HUES48 (cell line): ENCODE data around the gene CEP85L.

Experiments used
- H3K27ac ChIP-seq: one replicate; pipeline ENCODE4 v1.7.0; 2013; ENCODE audit warnings: low read depth, low read length, inconsistent platforms
- H3K27me3 ChIP-seq: 2 replicates; pipeline ENCODE4 v1.6.1; 2013; ENCODE audit warnings: mild to moderate bottlenecking, low read length; ENCODE audit not compliant: control insufficient read depth, insufficient read depth
- H3K36me3 ChIP-seq: 2 replicates; pipeline ENCODE4 v1.6.1; 2013; ENCODE audit warnings: low read length; ENCODE audit not compliant: control insufficient read depth, insufficient read depth
- H3K4me1 ChIP-seq: 2 replicates; pipeline ENCODE4 v1.6.1; 2013; ENCODE audit warnings: mild to moderate bottlenecking, low read length; ENCODE audit not compliant: control insufficient read depth, insufficient read depth
- H3K4me3 ChIP-seq: 2 replicates; pipeline ENCODE4 v1.5.1; 2013; ENCODE audit warnings: mild to moderate bottlenecking, low read depth, low read length
- H3K9ac ChIP-seq: 2 replicates; pipeline ENCODE4 v1.6.1; 2013; ENCODE audit warnings: mild to moderate bottlenecking, low read depth, low read length, moderate library complexity
- H3K9me3 ChIP-seq: 2 replicates; pipeline ENCODE4 v1.6.1; 2013; ENCODE audit warnings: low read length; ENCODE audit not compliant: control insufficient read depth, insufficient read depth

Gene CEP85L

DNA sequence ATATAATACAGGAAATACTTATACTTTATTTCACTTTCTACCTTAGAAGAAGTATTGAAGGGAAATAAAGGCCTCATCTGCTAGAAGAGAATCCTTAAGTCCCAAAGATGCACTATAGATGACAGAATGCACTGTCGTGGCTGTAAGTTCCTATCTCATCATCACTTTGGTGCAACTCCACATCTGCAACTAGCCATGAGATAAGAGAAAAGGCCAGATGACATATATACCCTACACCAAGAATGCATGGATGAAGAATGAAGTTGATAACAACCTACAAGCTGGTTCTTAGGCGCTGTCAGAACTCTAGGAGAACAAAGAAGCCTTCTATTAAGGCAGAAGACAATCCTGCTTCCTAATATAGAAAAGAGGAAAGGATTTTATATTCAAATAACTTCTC is 114.9 kb downstream of the CEP85L start:
- H3K4me3 ChIP-seq: no peak overlapping the region
- H3K9ac ChIP-seq: no peak overlapping the region
- H3K9me3 ChIP-seq: no peaks in the 10 kb centered on the region
- no peaks in the 10 kb centered on the region for H3K36me3 ChIP-seq
- no peaks in the 10 kb centered on the region for H3K4me1 ChIP-seq
- no peak overlapping the region for H3K27ac ChIP-seq
- no peaks in the 10 kb centered on the region for H3K27me3 ChIP-seq

DNA sequence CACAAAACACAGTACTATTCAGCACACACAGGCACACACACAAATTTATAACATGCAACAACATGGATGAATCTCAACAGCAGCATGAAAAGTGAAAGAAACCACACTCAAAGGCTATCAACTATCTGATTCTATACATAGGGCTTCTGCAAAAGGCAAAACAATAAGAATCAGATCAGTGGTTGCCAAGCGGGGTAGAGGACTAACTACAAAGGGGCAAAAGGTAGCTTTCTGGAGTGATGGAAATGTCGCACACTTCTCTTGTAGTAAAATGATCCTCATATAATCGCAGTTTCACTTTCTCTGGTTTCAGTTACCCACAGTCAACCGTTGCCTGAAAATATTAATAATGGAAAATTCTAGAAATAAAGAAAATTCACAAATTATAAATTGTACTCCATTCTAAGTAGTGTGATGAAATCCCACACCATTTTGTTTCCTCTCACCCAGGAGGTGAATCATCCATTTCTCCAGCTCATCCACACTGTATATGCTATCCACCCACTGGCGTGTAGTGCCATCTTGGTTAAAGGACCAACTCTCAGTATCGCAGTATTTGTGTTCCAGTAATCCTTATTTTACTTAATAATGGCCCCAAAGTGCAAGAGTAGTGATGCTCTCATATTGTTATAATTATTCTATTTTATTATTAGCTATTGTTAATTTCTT is 116.1 kb downstream of the CEP85L start:
- Histone ChIP-seq H3K27ac (no peak overlapping the region), H3K4me3 (no peak overlapping the region), H3K36me3 (no peaks in the 10 kb centered on the region), H3K9me3 (no peaks in the 10 kb centered on the region), H3K4me1 (no peaks in the 10 kb centered on the region), H3K9ac (no peak overlapping the region), H3K27me3 (no peaks in the 10 kb centered on the region)

GRCh38 chr6:118530942-118531341 is 120.4 kb downstream of the CEP85L start:
- Histone ChIP-seq H3K27me3 (no peaks in the 10 kb centered on the region), H3K9me3 (no peaks in the 10 kb centered on the region), H3K4me1 (0 out of 2 replicates have a peak, but pooled peaks cover 6% of the 10 kb centered on the region), H3K4me3 (no peak overlapping the region), H3K36me3 (no peaks in the 10 kb centered on the region), H3K9ac (no peak overlapping the region), H3K27ac (no peak overlapping the region)

DNA sequence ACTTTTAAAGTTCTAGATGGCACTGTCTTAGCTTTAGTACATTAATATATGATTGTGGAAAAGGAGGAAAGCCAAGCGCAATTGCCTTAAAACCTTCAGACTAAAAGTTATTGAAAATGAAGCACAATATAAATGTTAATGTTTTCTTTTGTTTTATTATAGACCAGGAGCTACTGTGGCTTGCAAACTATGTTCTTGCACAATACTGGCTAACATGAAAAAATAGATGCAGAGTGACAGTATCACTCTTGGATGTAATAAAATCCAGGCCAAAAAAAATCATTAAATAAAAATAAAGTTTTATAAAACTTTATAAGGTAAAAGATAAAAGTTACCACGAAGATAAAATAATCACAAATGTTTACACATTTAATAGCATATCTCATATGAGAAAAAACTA is 121.6 kb downstream of the CEP85L start:
- H3K27ac ChIP-seq: no peak overlapping the region
- H3K27me3 ChIP-seq: no peaks in the 10 kb centered on the region
- H3K9me3 ChIP-seq: no peaks in the 10 kb centered on the region
- H3K4me1 ChIP-seq: peaks cover 15% of the 10 kb centered on the region; the same call in 1 of the 2 replicates
- H3K9ac ChIP-seq: no peak overlapping the region
- H3K4me3 ChIP-seq: no peak overlapping the region
- no peaks in the 10 kb centered on the region for H3K36me3 ChIP-seq

DNA sequence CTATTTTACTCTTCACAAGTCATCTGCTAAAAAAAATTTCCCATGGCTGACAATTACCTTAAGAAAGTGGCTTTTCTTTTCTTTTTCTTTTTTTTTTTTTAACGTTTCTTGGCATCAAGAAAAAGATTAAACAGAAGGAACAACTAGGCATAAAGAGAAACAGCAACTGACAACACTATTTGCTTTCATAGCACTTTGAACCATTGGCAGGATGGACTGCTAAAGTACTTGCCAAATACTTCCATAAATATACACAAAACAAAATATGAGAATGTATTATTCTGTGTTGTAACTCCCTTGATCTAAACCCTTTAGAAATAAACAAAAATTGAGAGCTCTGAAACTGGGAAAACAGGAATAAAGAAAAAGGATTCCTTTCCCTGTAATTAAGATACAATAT is 123.3 kb downstream of the CEP85L start:
- H3K9me3 ChIP-seq: no peaks in the 10 kb centered on the region
- H3K9ac ChIP-seq: no peak overlapping the region
- H3K36me3 ChIP-seq: no peaks in the 10 kb centered on the region
- no peak overlapping the region for H3K27ac ChIP-seq
- H3K4me1 ChIP-seq: peaks cover 16% of the 10 kb centered on the region; the same call in 1 of the 2 replicates
- no peaks in the 10 kb centered on the region for H3K27me3 ChIP-seq
- no peak overlapping the region for H3K4me3 ChIP-seq

DNA sequence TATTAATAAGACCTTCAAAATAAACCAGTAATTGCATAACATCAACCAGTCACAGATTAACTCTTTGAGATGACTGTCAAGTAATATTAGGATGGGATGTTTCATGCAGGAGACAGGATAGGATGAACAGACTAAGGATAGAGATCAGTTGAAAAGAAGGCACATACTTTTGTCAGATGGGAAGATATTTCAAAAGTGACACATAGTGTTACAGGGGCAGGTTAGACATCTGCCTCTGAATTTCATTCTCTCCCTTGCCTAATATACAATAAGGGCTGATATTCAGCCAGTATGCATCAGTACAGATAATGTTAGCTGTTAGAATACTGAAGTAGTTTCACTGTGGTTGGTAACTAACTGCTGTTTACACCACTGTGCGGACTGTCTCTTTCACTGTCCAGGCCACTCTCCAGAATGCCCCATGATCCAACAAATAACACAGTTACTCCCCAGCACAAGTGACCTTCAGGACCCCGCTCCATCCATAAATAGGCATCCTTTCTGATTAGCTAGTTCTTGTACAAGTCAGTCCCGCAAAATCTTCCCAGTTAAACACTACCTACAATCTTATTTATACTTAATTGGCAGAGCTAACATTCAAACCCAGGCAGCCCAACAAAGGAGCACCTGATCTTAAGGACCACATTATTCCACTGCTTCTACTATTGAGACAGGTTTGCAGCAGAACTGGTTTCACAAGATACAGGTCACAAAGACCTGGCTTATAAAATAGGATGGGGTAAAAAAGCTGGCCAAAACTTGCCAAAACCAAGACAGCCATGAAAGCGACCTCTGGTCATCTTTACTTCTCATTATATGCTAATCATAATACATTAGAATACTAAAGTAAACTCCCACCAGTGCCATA is 125.2 kb downstream of the CEP85L start:
- Histone ChIP-seq H3K4me3 (no peak overlapping the region), H3K4me1 (peaks cover 16% of the 10 kb centered on the region; the same call in 1 of the 2 replicates), H3K27me3 (no peaks in the 10 kb centered on the region), H3K9me3 (no peaks in the 10 kb centered on the region), H3K9ac (no peak overlapping the region), H3K36me3 (no peaks in the 10 kb centered on the region), H3K27ac (no peak overlapping the region)

DNA sequence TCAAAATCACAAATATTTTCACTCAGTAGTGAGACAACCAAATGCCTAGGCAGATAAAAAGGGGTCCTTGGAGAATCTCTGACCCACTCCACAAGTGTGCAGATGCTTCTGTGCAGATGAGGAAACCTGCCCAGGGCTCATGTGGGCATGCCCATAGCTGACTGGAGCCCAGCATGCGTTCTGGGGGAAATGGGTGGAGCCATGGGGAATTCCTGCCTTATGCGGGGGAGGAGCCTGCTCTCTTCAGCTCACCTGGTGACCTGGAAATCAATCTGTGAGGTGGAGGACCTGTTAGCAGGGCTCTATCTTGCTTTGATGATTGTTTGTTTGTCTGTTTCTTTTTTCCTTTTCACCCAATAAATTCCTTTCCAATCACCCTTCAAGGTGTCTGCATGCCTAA is 126.7 kb downstream of the CEP85L start:
- Histone ChIP-seq H3K9me3 (no peaks in the 10 kb centered on the region), H3K27ac (no peak overlapping the region), H3K36me3 (no peaks in the 10 kb centered on the region), H3K4me3 (no peak overlapping the region), H3K27me3 (no peaks in the 10 kb centered on the region), H3K4me1 (peaks cover 16% of the 10 kb centered on the region; the same call in 1 of the 2 replicates), H3K9ac (no peak overlapping the region)

DNA sequence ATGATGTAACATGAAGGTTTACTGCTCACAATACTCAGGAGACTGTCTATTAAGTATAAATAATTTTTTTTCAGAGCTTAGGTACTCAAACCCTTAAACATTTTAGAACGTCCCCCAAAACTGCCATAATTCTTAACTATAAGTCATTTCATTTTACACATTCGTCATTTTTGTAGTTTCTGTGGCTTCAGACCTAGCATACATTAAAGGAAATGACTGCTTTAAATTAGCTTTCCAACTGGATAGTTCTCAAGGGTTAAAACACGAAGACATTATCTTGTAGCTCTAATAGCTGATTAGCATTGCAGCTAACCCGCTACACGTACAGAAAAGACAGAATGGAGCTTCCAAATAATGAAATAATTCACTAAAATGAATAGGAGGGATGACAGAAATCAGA is 128.2 kb downstream of the CEP85L start:
- no peaks in the 10 kb centered on the region for H3K27me3 ChIP-seq
- H3K27ac ChIP-seq: no peak overlapping the region
- H3K4me3 ChIP-seq: no peak overlapping the region
- H3K4me1 ChIP-seq: peaks cover 16% of the 10 kb centered on the region; the same call in 1 of the 2 replicates
- H3K9me3 ChIP-seq: no peaks in the 10 kb centered on the region
- no peaks in the 10 kb centered on the region for H3K36me3 ChIP-seq
- H3K9ac ChIP-seq: no peak overlapping the region

GRCh38 chr6:118522422-118522821 is 129.0 kb downstream of the CEP85L start:
- H3K9ac ChIP-seq: no peak overlapping the region
- H3K27me3 ChIP-seq: no peaks in the 10 kb centered on the region
- no peaks in the 10 kb centered on the region for H3K9me3 ChIP-seq
- no peak overlapping the region for H3K4me3 ChIP-seq
- no peaks in the 10 kb centered on the region for H3K36me3 ChIP-seq
- H3K4me1 ChIP-seq: peaks cover 16% of the 10 kb centered on the region; the same call in 1 of the 2 replicates
- H3K27ac ChIP-seq: no peak overlapping the region

- Histone ChIP-seq H3K4me3 (no peak overlapping the region), H3K27me3 (no peaks in the 10 kb centered on the region), H3K9me3 (no peaks in the 10 kb centered on the region), H3K4me1 (no peaks in the 10 kb centered on the region), H3K36me3 (no peaks in the 10 kb centered on the region), H3K9ac (no peak overlapping the region), H3K27ac (no peak overlapping the region)
These were observed 136.7 kb downstream of the CEP85L start for GRCh38 chr6:118514689-118515088.
